ENCODE data around the gene PHB1.
"Not testable (repeated sequence)": the region's sequence is repeated elsewhere in the genome, so short reads cannot be mapped to it uniquely, and the experiment has no call there.

The PHB1 gene

GRCh38 chr17:49403514-49404289 lies 11.0 kb downstream of the PHB1 start:
- no peak for DNase-seq

GRCh38 chr17:49402706-49403105 lies 12.0 kb downstream of the PHB1 start:
- no peak for DNase-seq

- no peak for DNase-seq
These were observed 12.6 kb downstream of the PHB1 start for GRCh38 chr17:49401971-49402611.

- DNase-seq: no peak
These were observed 14.7 kb downstream of the PHB1 start for GRCh38 chr17:49399995-49400394.

- no peak for DNase-seq
These were observed 17.1 kb downstream of the PHB1 start for GRCh38 chr17:49397586-49397985.

GRCh38 chr17:49393491-49394255 lies 21.0 kb downstream of the PHB1 start:
- no peak for DNase-seq

GRCh38 chr17:49390548-49391324 lies 23.9 kb downstream of the PHB1 start:
- DNase-seq: no peak

- DNase-seq: not testable (repeated sequence)
These were observed 25.0 kb downstream of the PHB1 start for GRCh38 chr17:49389514-49390347.

GRCh38 chr17:49388692-49389513 lies 25.8 kb downstream of the PHB1 start:
- no peak for DNase-seq

- DNase-seq: peak; percentile 15
These were observed 26.4 kb downstream of the PHB1 start for GRCh38 chr17:49388290-49388640.

- DNase-seq: no peak
These were observed 27.0 kb downstream of the PHB1 start for GRCh38 chr17:49387498-49388289.

GRCh38 chr17:49386373-49386772 lies 28.3 kb downstream of the PHB1 start:
- no peak for DNase-seq

- no peak for DNase-seq
These were observed 29.7 kb downstream of the PHB1 start for GRCh38 chr17:49384951-49385350.

- no peak for DNase-seq
These were observed 31.6 kb downstream of the PHB1 start for GRCh38 chr17:49383060-49383459.

- no peak for DNase-seq
These were observed 32.1 kb downstream of the PHB1 start for GRCh38 chr17:49382556-49382955.

- no peak for DNase-seq
These were observed 32.9 kb downstream of the PHB1 start for GRCh38 chr17:49381793-49382192.

GRCh38 chr17:49381033-49381432 lies 33.6 kb downstream of the PHB1 start:
- DNase-seq: no peak

GRCh38 chr17:49379926-49380325 lies 34.8 kb downstream of the PHB1 start:
- no peak for DNase-seq

- no peak for DNase-seq
These were observed 36.4 kb downstream of the PHB1 start for GRCh38 chr17:49378311-49378710.

GRCh38 chr17:49375544-49375943 lies 39.1 kb downstream of the PHB1 start:
- no peak for DNase-seq

Measured in NK-92 treated with Interleukin-12 subunit alpha and Interleukin-12 subunit beta, amount 100 ng/mL, for 24 hours (cell line).